H1 (cell line): ENCODE results near the gene OSBPL9. TPM values are rescaled to one million over a fixed set of nuclear protein-coding genes. Genes with fewer than 3 reads are reported as not detected.

Source experiments
- CTCF ChIA-PET: fragments of 300-600 bp; sonication (Branson Sonifier 250); formaldehyde crosslinking; loops from one replicate; lab custom pipeline; 2021; ENCODE audit not compliant: partially characterized antibody; lab: Charles Lee
- POLR2A ChIA-PET: fragments of 300-600 bp; sonication (Branson Sonifier 250); formaldehyde crosslinking; loops from one replicate; lab custom pipeline; 2021; ENCODE audit warnings: inconsistent platforms; ENCODE audit not compliant: partially characterized antibody; lab: Charles Lee
- DNase-seq, 2 experiments: peaks; one replicate each; pipeline versions ENCODE4 v3.0.0 to v3.0.0-alpha.2; 2010 to 2022; ENCODE audit warnings: low spot score in 2 of 2, low read depth in 1 of 2, mixed read lengths in 1 of 2
- FAIRE-seq: peaks from 2 replicates; lab custom pipeline; 2011; peaks lifted over from hg19 to GRCh38; lab: Jason Lieb, UNC
- H2AFZ ChIP-seq: 2 replicates; pipeline ENCODE4 v1.8.1; 2012; ENCODE audit warnings: low read length, inconsistent platforms
- H2AK5ac ChIP-seq: 2 replicates; pipeline ENCODE4 v1.6.1; 2013; ENCODE audit warnings: low read depth, low read length
- H2BK120ac ChIP-seq: replicated peaks from 2 replicates; pipeline ENCODE3; 2013; ENCODE audit warnings: low read depth, low read length, inconsistent platforms
- H2BK12ac ChIP-seq: 2 replicates; pipeline ENCODE4 v1.6.1; 2013; ENCODE audit warnings: low read depth, low read length
- H2BK15ac ChIP-seq: 2 replicates; pipeline ENCODE4 v1.6.1; 2013; ENCODE audit warnings: low read length
- H2BK20ac ChIP-seq: 2 replicates; pipeline ENCODE4 v1.6.1; 2013; ENCODE audit warnings: low read length
- H2BK5ac ChIP-seq: 2 replicates; pipeline ENCODE4 v1.6.1; 2013; ENCODE audit warnings: low read depth, low read length
- H3K14ac ChIP-seq: 2 replicates; pipeline ENCODE4 v1.6.1; 2013; ENCODE audit warnings: inconsistent platforms; ENCODE audit not compliant: insufficient read length
- H3K18ac ChIP-seq: 2 replicates; pipeline ENCODE4 v1.6.1; 2013; ENCODE audit warnings: low read length; ENCODE audit errors: extremely low read depth
- H3K23ac ChIP-seq: 2 replicates; pipeline ENCODE4 v1.6.1; 2013; ENCODE audit warnings: inconsistent platforms; ENCODE audit not compliant: insufficient read length
- H3K23me2 ChIP-seq: 2 replicates; pipeline ENCODE4 v1.6.1; 2013; ENCODE audit warnings: low read depth, low read length
- H3K27ac ChIP-seq: 2 replicates; pipeline ENCODE4 v1.6.1; 2011; ENCODE audit warnings: low read depth, low read length, inconsistent platforms
- H3K27me3 ChIP-seq, 4 experiments: replicated peaks in 1 of 4; 1 replicate in 1 of 4; 2 replicates in 3 of 4; pipeline versions ENCODE4 v1.6.1 to v1.8.1; 2011 to 2013; ENCODE audit warnings: low read length in 3 of 4, mild to moderate bottlenecking in 3 of 4, inconsistent platforms in 2 of 4, mixed read lengths in 2 of 4, moderate library complexity in 1 of 4; ENCODE audit not compliant: control insufficient read depth in 3 of 4, insufficient read depth in 3 of 4; ENCODE audit errors: extremely low read depth in 1 of 4
- H3K36me3 ChIP-seq, 4 experiments: 2 replicates each; pipeline versions ENCODE4 v1.6.1 to v1.8.1; 2011 to 2013; ENCODE audit warnings: mild to moderate bottlenecking in 4 of 4, low read length in 3 of 4, moderate library complexity in 2 of 4, control low read depth in 1 of 4, inconsistent platforms in 1 of 4; ENCODE audit not compliant: insufficient read depth in 4 of 4, control insufficient read depth in 2 of 4
- H3K4ac ChIP-seq: replicated peaks from 2 replicates; pipeline ENCODE3; 2013; ENCODE audit warnings: low read length, low read depth, mixed read lengths, inconsistent platforms; ENCODE audit not compliant: insufficient read length
- H3K4me1 ChIP-seq, 4 experiments: replicated peaks in 1 of 4; 1 replicate in 1 of 4; 2 replicates in 3 of 4; pipeline versions ENCODE4 v1.6.1 to v1.8.1; 2011 to 2013; ENCODE audit warnings: low read length in 3 of 4, inconsistent platforms in 2 of 4, mixed read lengths in 1 of 4; ENCODE audit not compliant: insufficient read depth in 4 of 4, control insufficient read depth in 3 of 4
- H3K4me2 ChIP-seq, 2 experiments: 2 replicates each; pipeline versions ENCODE4 v1.6.1 to v1.8.1; 2011 to 2013; ENCODE audit warnings: low read depth in 2 of 2, low read length in 2 of 2, control low read depth in 1 of 2, inconsistent platforms in 1 of 2, mild to moderate bottlenecking in 1 of 2; ENCODE audit not compliant: insufficient read depth in 1 of 2
- H3K4me3 ChIP-seq, 4 experiments: fragments of 200-600, 300-600 bp in 1 of 4; sonication (generic), shearing (Covaris generic), sonication (Bioruptor Twin) in 1 of 4; 2 replicates each; pipeline versions ENCODE4 v1.5.1 to v1.8.1; 2011 to 2016; ENCODE audit warnings: low read length in 4 of 4, low read depth in 3 of 4, control low read depth in 2 of 4, inconsistent platforms in 2 of 4, mild to moderate bottlenecking in 2 of 4, mixed read lengths in 1 of 4, moderate library complexity in 1 of 4; ENCODE audit not compliant: insufficient read depth in 2 of 4; ENCODE audit errors: extremely low read depth in 1 of 4
- H3K56ac ChIP-seq: replicated peaks from 2 replicates; pipeline ENCODE3; 2013; ENCODE audit warnings: low read depth, mild to moderate bottlenecking, mixed read lengths, low read length, inconsistent platforms; ENCODE audit not compliant: insufficient read length
- H3K79me1 ChIP-seq: 2 replicates; pipeline ENCODE4 v1.6.1; 2013; ENCODE audit warnings: low read depth, low read length, control low read depth
- H3K79me2 ChIP-seq, 2 experiments: 2 replicates each; pipeline versions ENCODE4 v1.6.1 to v1.8.1; 2012 to 2013; ENCODE audit warnings: low read length in 2 of 2, mild to moderate bottlenecking in 2 of 2, inconsistent platforms in 1 of 2; ENCODE audit not compliant: insufficient read depth in 2 of 2, control insufficient read depth in 1 of 2
- H3K9ac ChIP-seq, 4 experiments: replicated peaks in 1 of 4; 1 replicate in 1 of 4; 2 replicates in 3 of 4; pipeline versions ENCODE4 v1.6.1 to v1.8.1; 2011 to 2013; ENCODE audit warnings: low read depth in 3 of 4, low read length in 3 of 4, control low read depth in 2 of 4, mild to moderate bottlenecking in 2 of 4, moderate library complexity in 2 of 4, inconsistent platforms in 1 of 4; ENCODE audit errors: extremely low read depth in 1 of 4
- H3K9me3 ChIP-seq, 2 experiments: 2 replicates each; pipeline versions ENCODE4 v1.6.1 to v1.8.1; 2012 to 2013; ENCODE audit warnings: mild to moderate bottlenecking in 2 of 2, moderate library complexity in 2 of 2, control low read depth in 1 of 2, inconsistent platforms in 1 of 2, low read depth in 1 of 2, low read length in 1 of 2, mixed read lengths in 1 of 2; ENCODE audit not compliant: insufficient read depth in 2 of 2
- H4K20me1 ChIP-seq, 2 experiments: replicated peaks in 1 of 2; 2 replicates each; pipeline versions ENCODE3 to v1.8.1; 2011 to 2013; ENCODE audit warnings: inconsistent platforms in 2 of 2, low read length in 2 of 2, mild to moderate bottlenecking in 1 of 2; ENCODE audit not compliant: insufficient read depth in 2 of 2, control insufficient read depth in 1 of 2
- H4K5ac ChIP-seq: 2 replicates; pipeline ENCODE4 v1.6.1; 2013; ENCODE audit warnings: low read length, low read depth, mixed read lengths, inconsistent platforms; ENCODE audit not compliant: insufficient read length
- H4K8ac ChIP-seq: 2 replicates; pipeline ENCODE4 v1.8.0; 2013; ENCODE audit warnings: mild to moderate bottlenecking, moderate library complexity, low read length, inconsistent platforms; ENCODE audit not compliant: insufficient read depth; ENCODE audit errors: extremely low read depth
- H4K91ac ChIP-seq: replicated peaks from 2 replicates; pipeline ENCODE3; 2013; ENCODE audit warnings: low read length, mixed read lengths, inconsistent platforms; ENCODE audit not compliant: insufficient read length
- ATF3 ChIP-seq: IDR thresholded peaks from 2 replicates; pipeline ENCODE4 v1.6.1; 2011; ENCODE audit warnings: low read depth, mild to moderate bottlenecking, low read length; ENCODE audit not compliant: insufficient read depth
- BCL11A ChIP-seq, 2 experiments: IDR thresholded peaks; one replicate each; pipeline ENCODE4 v1.6.1; 2011; ENCODE audit warnings: low read depth in 2 of 2, low read length in 2 of 2, mild to moderate bottlenecking in 2 of 2
- CBX5 ChIP-seq: fragments of 300-800, 300-1000 bp; sonication (generic); IDR thresholded peaks from 2 replicates; pipeline ENCODE4 v1.7.1; 2016; ENCODE audit warnings: antibody characterized with exemption, low read length, low read depth
- E2F6 ChIP-seq: IDR thresholded peaks from 2 replicates; pipeline ENCODE4 v1.6.1; 2012; ENCODE audit warnings: inconsistent platforms
- GABPA ChIP-seq: IDR thresholded peaks from 2 replicates; pipeline ENCODE4 v1.6.1; 2011; ENCODE audit warnings: mild to moderate bottlenecking, low read length, moderate library complexity, borderline replicate concordance; ENCODE audit not compliant: insufficient read depth
- JUN ChIP-seq: IDR thresholded peaks from 2 replicates; pipeline ENCODE4 v1.6.1; 2011; ENCODE audit warnings: low read depth, mild to moderate bottlenecking, improper control_type of control experiment, low read length
- KDM5A ChIP-seq: fragments of 200-600 bp; IDR thresholded peaks from 2 replicates; pipeline ENCODE4 v1.7.1; 2012; ENCODE audit warnings: mild to moderate bottlenecking, low read length, inconsistent platforms, mixed read lengths
- POLR2AphosphoS5 ChIP-seq: IDR thresholded peaks from 2 replicates; pipeline ENCODE4 v1.6.1; 2011; ENCODE audit warnings: low read depth, low read length
- RBBP5 ChIP-seq: IDR thresholded peaks from 2 replicates; pipeline ENCODE4 v1.7.1; 2012; ENCODE audit warnings: low read depth, mild to moderate bottlenecking, inconsistent platforms, low read length, moderate library complexity, borderline replicate concordance
- RXRA ChIP-seq: IDR thresholded peaks from 2 replicates; pipeline ENCODE4 v1.6.1; 2011; ENCODE audit warnings: low read depth, mild to moderate bottlenecking, low read length, moderate library complexity; ENCODE audit not compliant: insufficient read depth
- SIX5 ChIP-seq: IDR thresholded peaks from 2 replicates; pipeline ENCODE4 v1.6.1; 2011; ENCODE audit warnings: mild to moderate bottlenecking, low read depth, low read length
- SRF ChIP-seq: IDR thresholded peaks from 2 replicates; pipeline ENCODE4 v1.6.1; 2011; ENCODE audit warnings: mild to moderate bottlenecking, low read depth, low read length, moderate library complexity
- TBP ChIP-seq: IDR thresholded peaks from 2 replicates; pipeline ENCODE4 v1.6.1; 2011; ENCODE audit warnings: low read depth, low read length, improper control_type of control experiment
- YY1 ChIP-seq: IDR thresholded peaks from 2 replicates; pipeline ENCODE4 v1.6.1; 2011; ENCODE audit warnings: low read depth, mild to moderate bottlenecking, low read length
- WGBS, 2 experiments: shearing (Covaris generic) in 1 of 2; methylation state at CpG; one replicate each; pipeline versions ENCODE4 v1.1.6 to v1.1.7; 2013 to 2015; ENCODE audit warnings: low lambda C conversion rate in 2 of 2, mixed read lengths in 2 of 2, inconsistent platforms in 1 of 2, low coverage in 1 of 2, missing lambda C conversion rate in 1 of 2; ENCODE audit not compliant: insufficient replicate concordance in 2 of 2, insufficient coverage in 1 of 2, insufficient read length in 1 of 2; ENCODE audit errors: extremely low coverage in 1 of 2, missing lambda C conversion rate in 1 of 2; 5-methylcytosine and 5-hydroxymethylcytosine counted together
- polyA plus RNA-seq, 7 experiments: library from polyadenylated mRNA; depleted of rRNA in 3 of 7; stranded (reverse) in 5 of 7; unstranded in 2 of 7; fragments of >200 nt in 5 of 7; fragments of 200-250 nt in 2 of 7; gene quantifications; 1 replicate in 5 of 7; 2 replicates in 1 of 7; 4 replicates in 1 of 7; pipeline versions ENCODE4 v1.2.1 to v1.2.3, GENCODE V29; 2011 to 2013; ENCODE audit warnings: missing spikeins in 2 of 7, mixed read lengths in 2 of 7
- total RNA-seq: library from RNA; stranded (reverse); fragmentation: NEBNext Ultra II Directional; extraction: Animal tissue kit (Norgen Biotek cat#: 25700); gene quantifications from 2 replicates; pipeline ENCODE4 v1.2.1, GENCODE V29; 2021

The OSBPL9 gene
- total and polyA plus RNA-seq, 2 of the 8 experiments (the other 6 are each of a cell fraction or from before 2014, with no cell fraction given): 58.2 to 71.6 TPM

GRCh38 chr1:51799372-51799771 lies 182.5 kb downstream of the OSBPL9 start:
- Histone ChIP-seq H3K36me3 (peaks cover 2 to 49% (median 34%) of the 10 kb centered on the region in 4 experiments; a peak in 7 of 8 replicates), H3K27ac (no peak overlapping the region), H3K27me3 (no peaks in the 10 kb centered on the region), H2BK20ac (no peak overlapping the region), H3K9me3 (no peaks in the 10 kb centered on the region), H3K23ac (no peak overlapping the region), H3K23me2 (no peaks in the 10 kb centered on the region), H3K14ac (no peak overlapping the region), H3K56ac (no peak overlapping the region), H3K4me2 (no peak overlapping the region), H2BK15ac (no peak overlapping the region), H4K91ac (no peak overlapping the region), H3K79me2 (no peaks in the 10 kb centered on the region), H3K4me3 (no peak overlapping the region), H3K18ac (no peak overlapping the region), H2BK5ac (no peak overlapping the region), H2AK5ac (no peak overlapping the region), H2AFZ (no peak overlapping the region), H3K79me1 (no peaks in the 10 kb centered on the region), H4K8ac (no peak overlapping the region), H3K4me1 (no peaks in the 10 kb centered on the region), H2BK12ac (no peak overlapping the region), H3K9ac (no peak overlapping the region), H4K20me1 (no peaks in the 10 kb centered on the region), H2BK120ac (no peak overlapping the region), H3K4ac (no peak overlapping the region), H4K5ac (no peak overlapping the region)
- FAIRE-seq (no peak), DNase-seq (no peak)
- ChIA-PET POLR2A (interaction anchor here (0.6 kb wide), 1 partner anchor 841 kb away, joined by 4 read pairs; no protein-coding TSS in a partner anchor), CTCF (interaction anchor here (1.8 kb wide), 1 partner anchor 30 kb away, joined by 10 read pairs; no protein-coding TSS in a partner anchor)
- WGBS, 2 experiments: 85% methylated on average over 2 of the region's 2 CpGs; no CpG with 5 or more reads in 1 of the 2 experiments
- no peak for TF ChIP-seq BCL11A (IDR thresholded peaks at IDR 0.05; ENCODE audit: low read depth in 2 of 2, low read length in 2 of 2)
- TF ChIP-seq SIX5: no peak
- TF ChIP-seq TBP: no peak
- no peak for TF ChIP-seq JUN
- no peak for TF ChIP-seq POLR2AphosphoS5
- TF ChIP-seq RBBP5: no peak
- no peak for TF ChIP-seq CBX5
- TF ChIP-seq RXRA: no peak
- TF ChIP-seq KDM5A: no peak
- no peak for TF ChIP-seq YY1
- no peak for TF ChIP-seq SRF
- TF ChIP-seq GABPA: no peak
- no peak for TF ChIP-seq E2F6
- no peak for TF ChIP-seq ATF3
